K562 (cell line): Measurements from ENCODE around the gene MLLT11. TPM values are rescaled to one million over a fixed set of nuclear protein-coding genes. Genes with fewer than 3 reads are reported as not detected.

Experiments used
- ATAC-seq: fragments of 200-7000 bp; cut with Tn5 transposase; 3 replicates; pipeline ENCODE4 v1.9.1; 2020; ENCODE audit warnings: moderate library complexity
- BruUV-seq: library from RNA; stranded (reverse); fragments of 400-500 nt; replicated peaks from 2 replicates; lab custom pipeline; 2021; lab: Mats Ljungman, UMichigan
- CTCF ChIA-PET: fragments of 300-600 bp; formaldehyde crosslinking; extraction: SDS; loops from one replicate; lab custom pipeline; 2021; ENCODE audit warnings: low intra/inter-chr PET ratio; lab: Yijun Ruan, JAX
- POLR2A ChIA-PET: fragments of 300-600, 350-650 bp; sonication (Branson Sonifier 250); formaldehyde crosslinking; extraction: SDS; loops from one replicate; lab custom pipeline; 2021; ENCODE audit warnings: antibody characterized with exemption, inconsistent platforms; lab: Yijun Ruan, JAX
- DNase-seq, 4 experiments: peaks; one replicate each; pipeline versions ENCODE4 v3.0.0 to v3.0.0-alpha.2; 2011 to 2018; ENCODE audit warnings: low spot score in 3 of 4, mixed read lengths in 3 of 4; ENCODE audit errors: extremely low read depth in 1 of 4
- FAIRE-seq: peaks from 2 replicates; lab custom pipeline; 2011; peaks lifted over from hg19 to GRCh38; lab: Jason Lieb, UNC
- H2AFZ ChIP-seq: 2 replicates; pipeline ENCODE4 v1.6.0; 2011; ENCODE audit warnings: low read depth, low read length, control low read depth, inconsistent platforms
- H3K27ac ChIP-seq: fragments of 200-600 bp; 3 replicates; pipeline ENCODE4 v1.8.0; 2011; ENCODE audit warnings: low read depth, mild to moderate bottlenecking, control low read depth, inconsistent platforms, low read length, moderate library complexity, mixed read lengths; ENCODE audit errors: extremely low read depth
- H3K27me3 ChIP-seq, 2 experiments: fragments of 300-600 bp in 1 of 2; 2 replicates in 1 of 2; 3 replicates in 1 of 2; pipeline versions ENCODE4 v1.6.0 to v1.8.0; 2011; ENCODE audit warnings: inconsistent platforms in 2 of 2, low read length in 2 of 2, mild to moderate bottlenecking in 1 of 2, mixed read lengths in 1 of 2, moderate library complexity in 1 of 2; ENCODE audit not compliant: control insufficient read depth in 2 of 2, insufficient read depth in 2 of 2
- H3K36me3 ChIP-seq: fragments of 300-600 bp; 3 replicates; pipeline ENCODE4 v1.8.0; 2011; ENCODE audit warnings: mild to moderate bottlenecking, low read length, inconsistent platforms; ENCODE audit not compliant: control insufficient read depth, insufficient read depth
- H3K4me1 ChIP-seq, 2 experiments: fragments of 200-600 bp in 1 of 2; replicated peaks in 1 of 2; 2 replicates in 1 of 2; 3 replicates in 1 of 2; pipeline versions ENCODE4 v1.5.1 to v1.8.0; 2011; ENCODE audit warnings: inconsistent platforms in 2 of 2, low read length in 2 of 2, mild to moderate bottlenecking in 1 of 2, mixed read lengths in 1 of 2, moderate library complexity in 1 of 2; ENCODE audit not compliant: control insufficient read depth in 2 of 2, insufficient read depth in 2 of 2
- H3K4me2 ChIP-seq: 2 replicates; pipeline ENCODE4 v1.6.1; 2011; ENCODE audit warnings: low read length, control low read depth, inconsistent platforms, mixed read lengths; ENCODE audit not compliant: insufficient read depth
- H3K4me3 ChIP-seq: fragments of 200-600 bp; sonication (generic), shearing (Covaris generic); 2 replicates; pipeline ENCODE4 v1.5.1; 2016; ENCODE audit warnings: control low read depth, inconsistent platforms
- H3K79me2 ChIP-seq: fragments of 200-600 bp; 3 replicates; pipeline ENCODE4 v1.8.0; 2011; ENCODE audit warnings: low read length, inconsistent platforms; ENCODE audit not compliant: control insufficient read depth, insufficient read depth
- H3K9ac ChIP-seq, 2 experiments: 2 replicates each; pipeline versions ENCODE4 v1.6.0 to v1.6.1; 2011; ENCODE audit warnings: low read depth in 2 of 2, low read length in 2 of 2, control low read depth in 1 of 2, inconsistent platforms in 1 of 2, mild to moderate bottlenecking in 1 of 2, mixed read lengths in 1 of 2; ENCODE audit not compliant: insufficient read depth in 1 of 2
- H3K9me1 ChIP-seq: one replicate; pipeline ENCODE4 v1.6.0; 2011; ENCODE audit warnings: inconsistent platforms, mild to moderate bottlenecking, low read length, moderate library complexity; ENCODE audit not compliant: control insufficient read depth, insufficient read depth
- H3K9me3 ChIP-seq: replicated peaks from 2 replicates; pipeline ENCODE4 v1.5.1; 2011; ENCODE audit warnings: low read depth, low read length, inconsistent platforms; ENCODE audit not compliant: control insufficient read depth, insufficient read depth
- H4K20me1 ChIP-seq: replicated peaks from 2 replicates; pipeline ENCODE4 v1.6.1; 2011; ENCODE audit warnings: low read length, inconsistent platforms, mixed read lengths; ENCODE audit not compliant: control insufficient read depth, insufficient read depth
- CBFA2T2 ChIP-seq: fragments of 450-650 bp; conservative IDR thresholded peaks from 2 replicates; pipeline ENCODE4 v1.6.1; 2017; ENCODE audit warnings: mild to moderate bottlenecking
- CBFA2T3 ChIP-seq: fragments of 450-650 bp; IDR thresholded peaks from 2 replicates; pipeline ENCODE4 v1.6.1; 2017
- MYBL2 ChIP-seq, 2 experiments: fragments of 450-650 bp in 1 of 2; sonication (generic) in 1 of 2; formaldehyde crosslinking in 1 of 2; IDR thresholded peaks; 2 replicates each; pipeline versions ENCODE4 v1.6.1 to v1.8.1; 2017 to 2022; ENCODE audit warnings: borderline replicate concordance in 1 of 2, inconsistent platforms in 1 of 2, low read depth in 1 of 2, mild to moderate bottlenecking in 1 of 2, missing genetic modification reagents in 1 of 2, moderate library complexity in 1 of 2
- SOX6 ChIP-seq: fragments of 450-650 bp; IDR thresholded peaks from 2 replicates; pipeline ENCODE4 v1.6.1; 2014; ENCODE audit warnings: mild to moderate bottlenecking
- TAF7 ChIP-seq: fragments of 450-650 bp; IDR thresholded peaks from 2 replicates; pipeline ENCODE4 v1.6.1; 2016; ENCODE audit warnings: missing genetic modification characterization, missing compliant biosample characterization
- TAL1 ChIP-seq: fragments of 450-650 bp; IDR thresholded peaks from 2 replicates; pipeline ENCODE4 v1.6.1; 2016; ENCODE audit warnings: mild to moderate bottlenecking
- ZNF551 ChIP-seq: fragments of 250-450 bp; sonication (Bioruptor Pico); IDR thresholded peaks from 2 replicates; pipeline ENCODE4 v1.5.0; 2021; ENCODE audit warnings: mild to moderate bottlenecking, moderate library complexity
- WGBS: fragments of 100-300 bp; shearing (Covaris generic); methylation state at CpG from one replicate; pipeline ENCODE4 v1.1.6; 2016; ENCODE audit warnings: low coverage, mixed read lengths; ENCODE audit not compliant: insufficient coverage; ENCODE audit errors: missing lambda C conversion rate; 5-methylcytosine and 5-hydroxymethylcytosine counted together
- in situ Hi-C: fragments of 300-500 bp; cut with MboI; formaldehyde crosslinking; loops from 4 replicates; pipeline ENCODE4 v1.15.0; 2018; ENCODE audit warnings: inconsistent platforms, mixed read lengths
- intact Hi-C: fragments of 100-400 bp; cut with micrococcal nuclease; formaldehyde crosslinking; loops from 2 replicates; pipeline ENCODE4 v1.14.2; 2022
- polyA plus RNA-seq, 8 experiments: library from polyadenylated mRNA; depleted of rRNA in 4 of 8; stranded (reverse) in 5 of 8; unstranded in 3 of 8; fragments of >200 nt; fragmentation: Nextera tagmentation in 2 of 8; fragmentation: Illumina TruSeq in 1 of 8; extraction: Ambion mirVana in 2 of 8; extraction: Trizol in 1 of 8; gene quantifications; 2 replicates each; pipeline versions ENCODE4 v1.2.1 to v1.2.3, GENCODE V29; 2011 to 2014; ENCODE audit warnings: inconsistent platforms in 1 of 8, missing spikeins in 1 of 8
- total RNA-seq, 7 experiments: library from RNA; depleted of rRNA in 6 of 7; stranded (reverse); fragments of >200 nt in 6 of 7; fragmentation: Illumina TruSeq in 2 of 7; extraction: Trizol in 2 of 7; gene quantifications; 2 replicates each; pipeline versions ENCODE4 v1.2.1 to v1.2.3, GENCODE V29; 2011 to 2021; ENCODE audit warnings: low replicate concordance in 1 of 7
- TF ChIP-seq, protein P1 (sequence below): sonication (generic); formaldehyde crosslinking; IDR thresholded peaks from 2 replicates; pipeline ENCODE4 v1.8.0; 2023; ENCODE audit warnings: missing genetic modification reagents, mild to moderate bottlenecking, borderline replicate concordance

MLLT11 gene
- total and polyA plus RNA-seq, 9 of the 15 experiments (the other 6 are each of a cell fraction or from before 2014, with no cell fraction given) = 12.1 to 91.0 (median 22.0) TPM

DNA sequence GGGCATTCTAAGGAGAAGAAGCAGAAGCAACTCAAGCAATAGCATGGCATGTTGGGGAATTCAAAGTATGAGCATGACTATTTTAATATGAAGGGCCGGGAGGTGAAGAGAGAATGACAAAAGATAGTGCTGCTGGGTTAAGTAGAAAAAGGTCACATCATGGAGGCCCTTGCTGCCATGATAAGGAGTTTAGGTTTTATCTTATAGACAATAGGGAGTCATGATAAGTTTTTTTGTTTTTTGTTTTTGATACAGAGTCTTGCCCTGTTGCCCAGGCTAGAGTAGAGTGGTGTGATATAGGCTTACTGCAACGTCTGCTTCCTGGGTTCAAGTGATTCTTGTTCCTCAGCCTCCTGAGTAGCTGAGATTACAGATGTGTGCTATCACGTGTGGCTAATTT, 20.7 kb upstream of the MLLT11 start:
- peak; percentile 48 for FAIRE-seq
- no TSS peak for BruUV-seq

More for the DNA sequence above, 20.7 kb upstream of the MLLT11 start:
- POLR2A ChIA-PET = interaction anchor here (5.1 kb wide), 1 partner anchor 9 kb away, joined by 36 read pairs; the partner anchor contains the start of gene C1orf56
- in situ Hi-C loops (no loop called here), intact Hi-C loops (no loop called here)
- ATAC-seq = no peak
- H3K4me2 ChIP-seq = no peak overlapping the region
- H2AFZ ChIP-seq = no peak overlapping the region
- no peaks in the 10 kb centered on the region for H3K9me1 ChIP-seq
- no peak overlapping the region for H3K9ac ChIP-seq
- peak; percentile 15; the same call in 1 of the 2 replicates for TF ChIP-seq TAL1
- TF ChIP-seq TAF7 = no peak
- no peak for TF ChIP-seq MYBL2 (IDR thresholded peaks at IDR 0.05; ENCODE audit: low read depth)
- TF ChIP-seq MYBL2 (CRISPR knock-in tag; IDR thresholded peaks at IDR 0.05; ENCODE audit: borderline replicate concordance) = no peak
- TF ChIP-seq CBFA2T2 = peak; percentile 24; the same call in 1 of the 2 replicates
- TF ChIP-seq, protein P1, sequence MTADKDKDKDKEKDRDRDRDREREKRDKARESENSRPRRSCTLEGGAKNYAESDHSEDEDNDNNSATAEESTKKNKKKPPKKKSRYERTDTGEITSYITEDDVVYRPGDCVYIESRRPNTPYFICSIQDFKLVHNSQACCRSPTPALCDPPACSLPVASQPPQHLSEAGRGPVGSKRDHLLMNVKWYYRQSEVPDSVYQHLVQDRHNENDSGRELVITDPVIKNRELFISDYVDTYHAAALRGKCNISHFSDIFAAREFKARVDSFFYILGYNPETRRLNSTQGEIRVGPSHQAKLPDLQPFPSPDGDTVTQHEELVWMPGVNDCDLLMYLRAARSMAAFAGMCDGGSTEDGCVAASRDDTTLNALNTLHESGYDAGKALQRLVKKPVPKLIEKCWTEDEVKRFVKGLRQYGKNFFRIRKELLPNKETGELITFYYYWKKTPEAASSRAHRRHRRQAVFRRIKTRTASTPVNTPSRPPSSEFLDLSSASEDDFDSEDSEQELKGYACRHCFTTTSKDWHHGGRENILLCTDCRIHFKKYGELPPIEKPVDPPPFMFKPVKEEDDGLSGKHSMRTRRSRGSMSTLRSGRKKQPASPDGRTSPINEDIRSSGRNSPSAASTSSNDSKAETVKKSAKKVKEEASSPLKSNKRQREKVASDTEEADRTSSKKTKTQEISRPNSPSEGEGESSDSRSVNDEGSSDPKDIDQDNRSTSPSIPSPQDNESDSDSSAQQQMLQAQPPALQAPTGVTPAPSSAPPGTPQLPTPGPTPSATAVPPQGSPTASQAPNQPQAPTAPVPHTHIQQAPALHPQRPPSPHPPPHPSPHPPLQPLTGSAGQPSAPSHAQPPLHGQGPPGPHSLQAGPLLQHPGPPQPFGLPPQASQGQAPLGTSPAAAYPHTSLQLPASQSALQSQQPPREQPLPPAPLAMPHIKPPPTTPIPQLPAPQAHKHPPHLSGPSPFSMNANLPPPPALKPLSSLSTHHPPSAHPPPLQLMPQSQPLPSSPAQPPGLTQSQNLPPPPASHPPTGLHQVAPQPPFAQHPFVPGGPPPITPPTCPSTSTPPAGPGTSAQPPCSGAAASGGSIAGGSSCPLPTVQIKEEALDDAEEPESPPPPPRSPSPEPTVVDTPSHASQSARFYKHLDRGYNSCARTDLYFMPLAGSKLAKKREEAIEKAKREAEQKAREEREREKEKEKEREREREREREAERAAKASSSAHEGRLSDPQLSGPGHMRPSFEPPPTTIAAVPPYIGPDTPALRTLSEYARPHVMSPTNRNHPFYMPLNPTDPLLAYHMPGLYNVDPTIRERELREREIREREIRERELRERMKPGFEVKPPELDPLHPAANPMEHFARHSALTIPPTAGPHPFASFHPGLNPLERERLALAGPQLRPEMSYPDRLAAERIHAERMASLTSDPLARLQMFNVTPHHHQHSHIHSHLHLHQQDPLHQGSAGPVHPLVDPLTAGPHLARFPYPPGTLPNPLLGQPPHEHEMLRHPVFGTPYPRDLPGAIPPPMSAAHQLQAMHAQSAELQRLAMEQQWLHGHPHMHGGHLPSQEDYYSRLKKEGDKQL (CRISPR knock-in tag) = no peak
- TF ChIP-seq ZNF551 = no peak
- TF ChIP-seq CBFA2T3 = peak; percentile 71
- TF ChIP-seq SOX6 = peak; percentile 53; the same call in 1 of the 2 replicates
- WGBS = 4% methylated on average over 3 of the region's 3 CpGs
- no peaks in the 10 kb centered on the region for H3K27me3 ChIP-seq
- CTCF ChIA-PET = no interaction called here
- H3K79me2 ChIP-seq = no peaks in the 10 kb centered on the region
- H3K9me3 ChIP-seq = no peaks in the 10 kb centered on the region
- DNase-seq = no peak
- no peaks in the 10 kb centered on the region for H4K20me1 ChIP-seq
- no peak overlapping the region for H3K27ac ChIP-seq
- H3K36me3 ChIP-seq = peaks cover 11% of the 10 kb centered on the region; the same call in 2 of the 3 replicates
- peaks cover 4 to 9% of the 10 kb centered on the region in 2 experiments; a peak in 2 of 5 replicates for H3K4me1 ChIP-seq
- H3K4me3 ChIP-seq = no peak overlapping the region
